ENCODE measurements around the gene ACAP3.
"Not testable (repeated sequence)": the region's sequence is repeated elsewhere in the genome, so short reads cannot be mapped to it uniquely, and the experiment has no call there.

The ACAP3 gene

DNA sequence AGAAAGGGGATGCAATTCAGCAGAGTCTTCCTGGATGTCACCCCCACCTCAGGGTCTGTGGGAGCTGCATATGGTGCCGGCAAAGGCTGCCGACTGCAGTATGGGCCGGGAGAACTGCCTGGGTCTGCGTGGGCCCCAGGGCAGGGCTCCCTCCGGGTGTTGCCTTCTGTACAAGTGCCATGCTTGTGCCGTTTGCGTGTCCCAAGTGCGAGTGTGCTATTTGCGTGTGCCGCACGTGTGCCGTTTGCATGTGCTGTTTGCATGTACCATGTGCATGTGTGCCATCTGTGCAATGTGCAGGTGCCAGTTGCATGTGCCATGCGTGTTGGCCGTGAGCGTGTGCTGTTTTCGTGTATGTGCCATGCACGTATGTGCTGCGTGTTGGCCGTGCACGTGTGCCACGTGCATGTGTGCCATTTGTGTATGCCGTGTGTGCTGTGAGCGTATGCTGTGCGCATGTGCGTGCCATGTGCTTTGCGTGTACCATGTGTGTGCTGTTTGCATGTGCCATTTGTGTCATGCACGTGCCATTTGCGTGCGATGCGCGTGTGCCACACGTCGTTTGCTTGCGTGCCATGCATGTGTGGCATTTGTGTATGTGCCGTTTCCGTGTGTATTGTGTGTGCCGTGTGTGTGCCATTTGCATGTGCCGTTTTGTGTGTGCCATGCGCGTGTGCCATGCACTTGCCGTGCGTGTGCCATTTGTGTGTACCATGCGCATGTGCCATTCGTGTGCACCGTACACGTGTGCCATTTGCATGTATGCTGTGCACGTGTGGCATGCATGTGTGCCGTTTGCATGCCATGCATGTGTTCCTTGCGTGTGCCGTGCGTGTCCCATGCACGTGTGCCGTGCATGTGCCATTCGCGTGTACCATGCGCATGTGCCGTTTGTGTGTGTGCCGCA, 21.8 kb upstream of the ACAP3 start:
- FAIRE-seq, result no peak

DNA sequence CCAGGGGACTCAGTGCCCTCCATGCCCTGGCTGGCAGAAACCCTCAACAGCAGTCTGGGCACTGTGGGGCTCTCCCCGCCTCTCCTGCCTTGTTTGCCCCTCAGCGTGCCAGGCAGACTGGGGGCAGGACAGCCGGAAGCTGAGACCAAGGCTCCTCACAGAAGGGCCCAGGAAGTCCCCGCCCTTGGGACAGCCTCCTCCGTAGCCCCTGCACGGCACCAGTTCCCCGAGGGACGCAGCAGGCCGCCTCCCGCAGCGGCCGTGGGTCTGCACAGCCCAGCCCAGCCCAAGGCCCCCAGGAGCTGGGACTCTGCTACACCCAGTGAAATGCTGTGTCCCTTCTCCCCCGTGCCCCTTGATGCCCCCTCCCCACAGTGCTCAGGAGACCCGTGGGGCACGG, 20.5 kb upstream of the ACAP3 start:
- FAIRE-seq, result no peak

GRCh38 chr1:1327291-1327690, 19.6 kb upstream of the ACAP3 start:
- no peak for FAIRE-seq

GRCh38 chr1:1326075-1326605, 18.4 kb upstream of the ACAP3 start:
- FAIRE-seq, result no peak

GRCh38 chr1:1325288-1326074, 17.8 kb upstream of the ACAP3 start:
- no peak for FAIRE-seq

- FAIRE-seq, result no peak
These were observed 17.0 kb upstream of the ACAP3 start, which contains the start of the genes CPTP and INTS11 for GRCh38 chr1:1324524-1325287. Gene CPTP, plus strand, starts transcription at chr1:1324802. Its CDS starts 2,109 bp downstream, at chr1:1326911. Gene INTS11, minus strand, starts transcription at chr1:1324660. Its CDS starts 52 bp downstream, at chr1:1324608.

DNA sequence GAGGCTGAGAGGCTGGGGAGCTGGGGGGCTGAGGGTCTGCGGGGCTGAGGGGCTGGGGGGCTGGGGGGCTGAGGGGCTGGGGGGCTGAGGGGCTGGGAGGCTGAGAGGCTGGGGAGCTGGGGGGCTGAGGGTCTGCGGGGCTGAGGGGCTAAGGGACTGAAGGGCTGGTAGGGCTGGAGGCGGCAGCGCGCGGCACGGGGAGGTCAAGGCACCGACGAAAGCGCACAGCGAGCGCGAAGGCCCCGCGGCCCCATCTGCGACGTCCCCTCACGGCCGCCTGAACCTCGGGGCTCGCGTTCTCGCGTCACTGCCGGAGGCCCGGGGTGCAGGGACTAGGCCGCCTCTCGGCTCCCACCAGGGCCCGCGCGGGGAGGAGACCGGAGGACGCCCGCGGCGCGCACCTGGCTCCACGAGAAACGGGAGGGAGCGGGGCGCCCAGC, 16.4 kb upstream of the ACAP3 start:
- FAIRE-seq, result no peak

GRCh38 chr1:1322952-1323351, 15.2 kb upstream of the ACAP3 start:
- no peak for FAIRE-seq

DNA sequence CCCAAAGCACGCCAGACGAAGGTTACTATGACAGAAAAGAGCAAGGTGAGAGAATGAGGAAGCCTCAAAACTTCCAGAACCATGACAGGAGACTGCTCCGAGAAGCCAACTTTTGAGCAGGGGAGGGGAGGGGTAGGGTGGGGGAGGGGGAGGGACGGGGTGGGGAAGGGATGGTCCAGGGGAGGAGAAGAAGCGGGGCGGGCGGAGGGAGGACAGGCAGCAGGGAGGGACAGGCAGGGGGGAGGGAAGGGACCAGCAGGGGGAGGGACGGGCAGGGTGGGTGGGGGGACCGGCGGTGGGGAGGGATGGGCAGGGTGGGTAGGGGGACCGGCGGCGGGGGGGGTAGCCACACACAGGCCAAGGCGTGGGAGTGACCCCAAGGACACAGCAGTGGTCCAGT, 14.7 kb upstream of the ACAP3 start:
- no peak for FAIRE-seq

- no peak for FAIRE-seq
These were observed 13.7 kb upstream of the ACAP3 start for GRCh38 chr1:1321477-1321876.

DNA sequence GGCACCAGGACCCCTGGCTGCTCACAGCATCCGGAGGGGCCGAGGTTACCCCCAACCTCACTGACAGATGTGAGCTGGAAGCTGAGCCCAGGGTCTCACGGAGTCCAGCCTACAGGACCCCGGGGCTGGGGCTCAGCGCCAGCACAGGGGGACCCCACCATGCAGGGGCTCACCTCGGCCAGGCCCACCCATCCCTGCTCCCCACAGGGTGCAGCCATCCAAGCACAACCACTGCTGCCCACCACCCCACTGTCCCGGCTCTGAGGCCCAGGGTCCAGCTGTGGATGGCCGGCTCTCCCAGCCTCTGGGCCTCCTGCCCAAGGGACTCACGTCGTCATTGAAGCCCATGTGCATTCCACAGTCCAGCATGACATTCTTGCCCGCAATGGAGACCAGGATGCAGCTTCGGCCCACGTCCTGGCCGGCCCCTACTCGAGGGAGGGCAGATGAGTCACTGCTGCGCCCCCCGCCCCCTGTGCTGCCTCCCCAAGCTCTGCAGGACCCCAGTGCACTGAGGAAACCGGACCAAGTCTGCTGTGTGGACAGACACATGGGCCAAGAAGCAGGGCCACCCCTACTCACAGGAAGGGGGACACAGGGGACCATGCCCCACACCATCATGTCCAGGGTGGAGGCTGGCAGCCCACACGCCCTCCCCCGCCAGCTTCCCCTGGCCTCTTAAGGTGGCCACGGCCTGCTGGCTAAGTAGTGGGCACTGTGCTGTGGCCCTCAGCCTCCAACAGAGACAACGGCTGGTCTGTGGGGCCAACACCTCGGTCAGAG, 13.1 kb upstream of the ACAP3 start:
- no peak for FAIRE-seq

DNA sequence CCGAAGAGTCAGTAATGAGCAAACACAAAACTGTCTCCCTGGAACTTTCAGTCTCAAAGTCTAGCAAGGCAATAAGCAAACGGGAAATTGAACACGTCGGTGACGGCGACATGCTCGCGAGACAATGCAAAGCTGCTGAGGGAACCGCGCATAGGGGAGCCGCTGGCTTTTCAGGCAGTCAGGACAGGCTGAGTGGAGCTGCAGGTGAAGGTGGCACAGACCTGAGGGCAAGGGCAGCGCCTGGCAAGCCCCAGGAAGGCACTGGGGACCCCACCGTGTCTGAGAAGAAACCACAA, 11.9 kb upstream of the ACAP3 start:
- no peak for FAIRE-seq

GRCh38 chr1:1318777-1319645, 11.3 kb upstream of the ACAP3 start:
- no peak for FAIRE-seq

DNA sequence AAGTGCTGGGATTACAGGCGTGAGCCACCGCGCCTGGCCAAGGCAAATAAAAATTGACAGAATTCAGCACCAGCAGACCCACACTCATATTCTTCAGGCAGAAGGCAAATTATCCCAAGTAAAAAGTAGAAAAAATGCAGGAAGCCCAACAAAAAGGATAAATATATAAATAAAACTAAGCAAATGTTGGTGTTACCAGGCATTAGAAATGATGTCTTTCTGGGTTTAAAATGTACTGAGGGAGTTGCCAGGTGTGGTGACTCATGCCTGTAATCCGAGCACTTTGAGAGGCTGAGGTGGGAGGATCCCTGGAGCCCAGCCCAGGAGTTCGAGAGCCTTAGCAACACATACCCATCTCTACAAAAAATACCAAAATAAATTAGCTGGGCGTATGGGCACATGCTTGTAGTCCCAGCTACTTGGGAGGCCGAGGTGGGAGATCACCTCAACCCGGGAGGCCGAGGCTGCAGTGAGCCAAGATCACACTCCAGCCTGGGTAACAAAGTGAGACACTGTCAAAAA, 10.5 kb upstream of the ACAP3 start:
- FAIRE-seq, result peak; percentile 79

GRCh38 chr1:1317420-1317819, 9.7 kb upstream of the ACAP3 start:
- FAIRE-seq, result no peak

GRCh38 chr1:1316199-1316598, 8.5 kb upstream of the ACAP3 start:
- not testable (repeated sequence) for FAIRE-seq

- no peak for FAIRE-seq
These were observed 7.8 kb upstream of the ACAP3 start for GRCh38 chr1:1315435-1315954.

DNA sequence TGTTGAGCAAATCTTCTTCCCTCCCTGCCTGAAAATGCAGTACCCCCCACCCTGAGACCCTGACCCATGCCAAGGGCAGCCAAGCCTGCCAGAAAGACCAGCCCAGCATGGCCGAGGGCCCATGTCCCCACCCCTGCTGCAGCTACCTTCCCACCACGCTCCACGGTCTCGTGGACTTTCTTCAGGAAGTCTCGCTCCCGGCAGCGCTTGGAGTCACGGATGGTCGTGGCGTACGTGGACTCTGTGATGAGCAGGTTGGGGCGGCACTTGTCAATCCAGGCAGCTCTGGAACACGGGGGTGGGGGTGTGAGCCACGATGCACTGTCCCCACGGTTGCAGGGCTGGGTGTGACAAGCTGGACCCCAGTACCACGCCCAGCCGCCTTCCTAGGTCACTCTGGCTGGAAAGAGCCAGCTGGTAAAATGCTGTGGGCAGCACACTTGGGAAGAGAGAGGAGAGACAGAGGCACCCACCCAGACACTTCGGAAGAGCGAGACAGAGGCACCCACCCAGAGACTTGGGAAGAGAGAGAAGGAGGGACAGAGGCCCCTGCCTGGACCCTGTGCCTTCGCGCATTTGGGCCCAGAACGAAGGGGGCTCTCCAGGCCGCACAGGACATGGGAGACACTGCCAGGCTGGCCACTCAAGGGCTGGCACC, 7.1 kb upstream of the ACAP3 start:
- no peak for FAIRE-seq

DNA sequence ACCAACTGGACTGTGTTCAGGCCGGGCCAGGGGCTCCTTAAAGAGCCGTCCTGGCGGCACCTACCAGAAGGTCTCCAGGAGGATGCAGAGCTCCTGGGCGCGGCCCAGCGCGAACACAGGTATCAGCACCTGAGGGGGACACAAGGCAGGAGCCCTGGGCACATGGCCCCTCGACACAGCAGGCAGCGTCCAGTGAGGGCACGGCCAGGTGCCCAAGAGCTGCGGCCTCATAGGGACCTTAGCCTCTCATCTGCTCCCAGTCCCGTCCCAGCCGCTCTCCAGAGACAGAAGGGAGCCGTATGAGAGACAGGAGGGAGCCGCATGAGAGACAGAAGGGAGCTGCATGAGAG, 6.5 kb upstream of the ACAP3 start:
- no peak for FAIRE-seq

Data from G401.6 (cell line).